Testis (tissue), 3 donors: ENCODE data around the gene ADH7. TPM values are rescaled to one million over a fixed set of nuclear protein-coding genes. Genes with fewer than 3 reads are reported as not detected.
"Not testable (repeated sequence)": the region's sequence is repeated elsewhere in the genome, so short reads cannot be mapped to it uniquely, and the experiment has no call there.

Experiments
- DNase-seq: peaks from one replicate; pipeline ENCODE4 v3.0.0-alpha.2; 2019
- H3K27ac ChIP-seq, 2 donors: fragments of 200-600 bp; sonication (generic); one replicate each; pipeline ENCODE4 v1.5.1; 2019
- H3K27me3 ChIP-seq: fragments of 200-600 bp; sonication (generic); one replicate; pipeline ENCODE4 v1.5.1; 2019
- H3K36me3 ChIP-seq: fragments of 200-600 bp; sonication (generic); one replicate; pipeline ENCODE4 v1.5.1; 2017; ENCODE audit warnings: low read depth; ENCODE audit errors: missing control alignments
- H3K4me1 ChIP-seq: fragments of 200-600 bp; sonication (generic); one replicate; pipeline ENCODE4 v1.5.1; 2019
- H3K4me3 ChIP-seq, 2 donors: fragments of 200-600 bp; sonication (generic); one replicate each; pipeline ENCODE4 v1.5.1; 2017 to 2019
- H3K9me3 ChIP-seq: fragments of 200-600 bp; sonication (generic); one replicate; pipeline ENCODE4 v1.5.1; 2017
- CTCF ChIP-seq, 3 experiments: fragments of 450-650 bp in 2 of 3; fragments of 200-600 bp in 1 of 3; sonication (generic) in 1 of 3; IDR thresholded peaks; one replicate each; pipeline ENCODE4 v1.5.1; 2016 to 2019; ENCODE audit warnings: antibody characterized with exemption in 3 of 3, mild to moderate bottlenecking in 2 of 3, moderate library complexity in 1 of 3
- POLR2A ChIP-seq: fragments of 450-650 bp; IDR thresholded peaks from one replicate; pipeline ENCODE4 v1.6.1; 2017; ENCODE audit warnings: antibody characterized with exemption, mild to moderate bottlenecking, moderate library complexity
- WGBS, 2 donors: methylation state at CpG; one replicate each; pipeline ENCODE4 v1.1.5; 2018; 5-methylcytosine and 5-hydroxymethylcytosine counted together
- intact Hi-C: fragments of 100-400 bp; cut with DNase I; formaldehyde crosslinking; loops from one replicate; pipeline ENCODE4 v1.15.1; 2023; ENCODE audit warnings: low total_unique reads
- polyA plus RNA-seq: library from polyadenylated mRNA; stranded (reverse); fragments of 350-450 nt; fragmentation: Illumina TruSeq; extraction: RNeasy Lipid Tissue Mini Kit (QIAGEN cat#74804); gene quantifications from one replicate; pipeline ENCODE4 v1.2.3, GENCODE V29; 2014; ENCODE audit warnings: low read depth, low replicate concordance; ENCODE audit not compliant: insufficient read depth
- total RNA-seq, 2 donors: library from RNA; depleted of rRNA; stranded (reverse); fragments of >200 nt; gene quantifications; one replicate each; pipeline ENCODE4 v1.2.3, GENCODE V29; 2016

Gene ADH7
- total and polyA plus RNA-seq, 3 donors from 2014 or later: not detected

GRCh38 chr4:99436976-99437722 is 2.0 kb upstream of the ADH7 start:
- TF ChIP-seq POLR2A: no peak
- no peak for TF ChIP-seq CTCF (IDR thresholded peaks at IDR 0.05)
- no peaks in the 10 kb centered on the region for H3K27me3 ChIP-seq
- no peak overlapping the region for H3K27ac ChIP-seq
- H3K4me3 ChIP-seq: no peak overlapping the region
- intact Hi-C loops: no loop called here
- 94 to 95% methylated on average over 3 of the region's 3 CpGs for WGBS, 2 donors
- H3K4me1 ChIP-seq: no peaks in the 10 kb centered on the region
- no peaks in the 10 kb centered on the region for H3K9me3 ChIP-seq
- no peaks in the 10 kb centered on the region for H3K36me3 ChIP-seq
- DNase-seq: no peak

- H3K4me3 ChIP-seq: no peak overlapping the region
- intact Hi-C loops: no loop called here
- WGBS, 2 donors: 74 to 88% methylated on average over 2 of the region's 2 CpGs
- no peak for DNase-seq
- no peaks in the 10 kb centered on the region for H3K4me1 ChIP-seq
- H3K27me3 ChIP-seq: no peaks in the 10 kb centered on the region
- H3K27ac ChIP-seq: no peak overlapping the region
- no peaks in the 10 kb centered on the region for H3K36me3 ChIP-seq
- H3K9me3 ChIP-seq: no peaks in the 10 kb centered on the region
- no peak for TF ChIP-seq CTCF (IDR thresholded peaks at IDR 0.05)
- TF ChIP-seq POLR2A: no peak
These were observed 1.3 kb upstream of the ADH7 start for GRCh38 chr4:99436462-99436861.

GRCh38 chr4:99430106-99430505 is 5.0 kb downstream of the ADH7 start:
- Histone ChIP-seq H3K4me3 (no peak overlapping the region), H3K27me3 (no peaks in the 10 kb centered on the region), H3K4me1 (no peaks in the 10 kb centered on the region), H3K36me3 (no peaks in the 10 kb centered on the region), H3K9me3 (no peaks in the 10 kb centered on the region), H3K27ac (no peak overlapping the region)
- intact Hi-C loops: no loop called here
- no peak for DNase-seq
- TF ChIP-seq POLR2A (no peak), CTCF (IDR thresholded peaks at IDR 0.05) (no peak)

GRCh38 chr4:99417125-99417524 is 18.0 kb downstream of the ADH7 start:
- 76 to 77% methylated on average over 2 of the region's 2 CpGs for WGBS, 2 donors
- Histone ChIP-seq H3K4me3 (no peak overlapping the region), H3K9me3 (no peaks in the 10 kb centered on the region), H3K36me3 (no peaks in the 10 kb centered on the region), H3K4me1 (no peaks in the 10 kb centered on the region), H3K27me3 (no peaks in the 10 kb centered on the region), H3K27ac (no peak overlapping the region)
- no peak for DNase-seq
- intact Hi-C loops: no loop called here
- TF ChIP-seq POLR2A (no peak), CTCF (IDR thresholded peaks at IDR 0.05) (no peak)

- H3K9me3 ChIP-seq, H3K4me3 ChIP-seq, intact Hi-C loops, H3K4me1 ChIP-seq, H3K36me3 ChIP-seq, H3K27ac ChIP-seq, H3K27me3 ChIP-seq: not testable (repeated sequence)
- WGBS, 2 donors: 55 to 74% methylated on average over 8 of the region's 8 CpGs
- peak; percentile 45 for DNase-seq
These were observed 19.4 kb downstream of the ADH7 start for GRCh38 chr4:99415762-99416161.

- H3K36me3 ChIP-seq, DNase-seq, H3K9me3 ChIP-seq, H3K4me3 ChIP-seq, H3K27me3 ChIP-seq, H3K27ac ChIP-seq, H3K4me1 ChIP-seq, intact Hi-C loops: not testable (repeated sequence)
- 94 to 95% methylated on average over 3 of the region's 3 CpGs for WGBS, 2 donors
These were observed 20.2 kb downstream of the ADH7 start for GRCh38 chr4:99414902-99415301.
